Activated T-cell treated with anti-CD3 and anti-CD28 coated beads, Interleukin-2, amount 50 U/mL, for 4 hours (primary cell): ENCODE data around the gene MCM7. TPM values are rescaled to one million over a fixed set of nuclear protein-coding genes. Genes with fewer than 3 reads are reported as not detected.
A peak's percentile ranks its signal among the peaks of the same experiment; 100 is the strongest.

Experiments used
- ATAC-seq, 2 donors: fragments of 200-7000 bp; cut with Tn5 transposase; one replicate each; pipeline ENCODE4 v1.10.0; 2021
- DNase-seq: peaks from one replicate; pipeline ENCODE4 v3.0.0-alpha.2; 2020
- H3K27me3 Mint-ChIP-seq: one replicate; pipeline ENCODE4 v1.8.0; 2021; ENCODE audit warnings: low read depth, mixed read lengths
- H3K36me3 Mint-ChIP-seq: one replicate; pipeline ENCODE4 v1.8.0; 2022; ENCODE audit warnings: mixed read lengths; ENCODE audit not compliant: insufficient read depth
- H3K4me1 Mint-ChIP-seq: one replicate; pipeline ENCODE4 v1.8.0; 2021; ENCODE audit warnings: low read depth, mixed read lengths
- H3K4me3 Mint-ChIP-seq: one replicate; pipeline ENCODE4 v1.8.0; 2021; ENCODE audit warnings: mild to moderate bottlenecking, moderate library complexity, mixed read lengths
- H3K9me3 Mint-ChIP-seq: one replicate; pipeline ENCODE4 v1.8.0; 2021; ENCODE audit warnings: mixed read lengths
- total RNA-seq, 3 donors: library from RNA; stranded (reverse); gene quantifications; one replicate each; pipeline ENCODE4 v1.2.1, GENCODE V29; 2021

Gene MCM7
- total RNA-seq, 3 donors from 2014 or later: 471 to 592 (median 521) TPM

- H3K9me3 Mint-ChIP-seq: no peaks in the 10 kb centered on the region
- H3K4me1 Mint-ChIP-seq: peaks cover 26% of the 10 kb centered on the region
- H3K27me3 Mint-ChIP-seq: no peaks in the 10 kb centered on the region
- peak overlapping the region; percentile 24 for H3K4me3 Mint-ChIP-seq
- DNase-seq: no peak
- ATAC-seq: no peak
- peaks cover 38% of the 10 kb centered on the region for H3K36me3 Mint-ChIP-seq
Measured at GRCh38 chr7:100079024-100079560, 22.1 kb downstream of the MCM7 start.

- Mint-ChIP-seq H3K9me3 (peaks cover 4% of the 10 kb centered on the region), H3K4me3 (no peak overlapping the region), H3K4me1 (peaks cover 19% of the 10 kb centered on the region), H3K36me3 (peaks cover 51% of the 10 kb centered on the region), H3K27me3 (no peaks in the 10 kb centered on the region)
- no peak for DNase-seq
- no peak for ATAC-seq
Measured at GRCh38 chr7:100077205-100077604, 24.0 kb downstream of the MCM7 start.

- no peak for ATAC-seq
- peaks cover 14% of the 10 kb centered on the region for H3K9me3 Mint-ChIP-seq
- no peaks in the 10 kb centered on the region for H3K27me3 Mint-ChIP-seq
- peaks cover 12% of the 10 kb centered on the region for H3K4me1 Mint-ChIP-seq
- H3K4me3 Mint-ChIP-seq: no peak overlapping the region
- peaks cover 67% of the 10 kb centered on the region for H3K36me3 Mint-ChIP-seq
- no peak for DNase-seq
Measured at GRCh38 chr7:100075418-100075817, 25.8 kb downstream of the MCM7 start.

- Mint-ChIP-seq H3K36me3 (peaks cover 72% of the 10 kb centered on the region), H3K4me1 (peaks cover 8% of the 10 kb centered on the region), H3K27me3 (no peaks in the 10 kb centered on the region), H3K4me3 (no peak overlapping the region), H3K9me3 (peaks cover 14% of the 10 kb centered on the region)
- no peak for ATAC-seq
- no peak for DNase-seq
Measured at GRCh38 chr7:100074841-100075240, 26.4 kb downstream of the MCM7 start.

- H3K36me3 Mint-ChIP-seq: peaks cover 71% of the 10 kb centered on the region
- no peak for ATAC-seq
- no peak for DNase-seq
- no peaks in the 10 kb centered on the region for H3K27me3 Mint-ChIP-seq
- H3K4me1 Mint-ChIP-seq: no peaks in the 10 kb centered on the region
- no peak overlapping the region for H3K4me3 Mint-ChIP-seq
- H3K9me3 Mint-ChIP-seq: peaks cover 14% of the 10 kb centered on the region
Measured at GRCh38 chr7:100072462-100072861, 28.7 kb downstream of the MCM7 start.

- no peaks in the 10 kb centered on the region for H3K27me3 Mint-ChIP-seq
- DNase-seq: no peak
- H3K9me3 Mint-ChIP-seq: peaks cover 14% of the 10 kb centered on the region
- H3K36me3 Mint-ChIP-seq: peaks cover 62% of the 10 kb centered on the region
- H3K4me1 Mint-ChIP-seq: no peaks in the 10 kb centered on the region
- H3K4me3 Mint-ChIP-seq: no peak overlapping the region
- ATAC-seq: no peak
Measured at GRCh38 chr7:100071018-100071723, 30.0 kb downstream of the MCM7 start.

- no peak for DNase-seq
- peaks cover 14% of the 10 kb centered on the region for H3K9me3 Mint-ChIP-seq
- ATAC-seq: no peak
- no peak overlapping the region for H3K4me3 Mint-ChIP-seq
- no peaks in the 10 kb centered on the region for H3K4me1 Mint-ChIP-seq
- H3K36me3 Mint-ChIP-seq: peaks cover 51% of the 10 kb centered on the region
- no peaks in the 10 kb centered on the region for H3K27me3 Mint-ChIP-seq
Measured at GRCh38 chr7:100069991-100070390, 31.2 kb downstream of the MCM7 start.

GRCh38 chr7:100066953-100067352 is 34.2 kb downstream of the MCM7 start:
- ATAC-seq (no peak), DNase-seq (no peak)
- H3K4me1 Mint-ChIP-seq: no peaks in the 10 kb centered on the region
- no peak overlapping the region for H3K4me3 Mint-ChIP-seq
- H3K9me3 Mint-ChIP-seq: peaks cover 8% of the 10 kb centered on the region
- H3K36me3 Mint-ChIP-seq: peaks cover 43% of the 10 kb centered on the region
- no peaks in the 10 kb centered on the region for H3K27me3 Mint-ChIP-seq

GRCh38 chr7:100065452-100066186 is 35.6 kb downstream of the MCM7 start:
- DNase-seq (no peak), ATAC-seq (no peak)
- no peak overlapping the region for H3K4me3 Mint-ChIP-seq
- H3K9me3 Mint-ChIP-seq: no peaks in the 10 kb centered on the region
- peaks cover 34% of the 10 kb centered on the region for H3K36me3 Mint-ChIP-seq
- H3K27me3 Mint-ChIP-seq: no peaks in the 10 kb centered on the region
- no peaks in the 10 kb centered on the region for H3K4me1 Mint-ChIP-seq

- Mint-ChIP-seq H3K36me3 (peaks cover 25% of the 10 kb centered on the region), H3K27me3 (no peaks in the 10 kb centered on the region), H3K9me3 (no peaks in the 10 kb centered on the region), H3K4me1 (no peaks in the 10 kb centered on the region), H3K4me3 (no peak overlapping the region)
- no peak for ATAC-seq
- DNase-seq: no peak
Measured at GRCh38 chr7:100064162-100064561, 37.0 kb downstream of the MCM7 start.

- peaks cover 25% of the 10 kb centered on the region for H3K36me3 Mint-ChIP-seq
- no peak for DNase-seq
- no peak overlapping the region for H3K4me3 Mint-ChIP-seq
- ATAC-seq: no peak
- no peaks in the 10 kb centered on the region for H3K9me3 Mint-ChIP-seq
- no peaks in the 10 kb centered on the region for H3K27me3 Mint-ChIP-seq
- no peaks in the 10 kb centered on the region for H3K4me1 Mint-ChIP-seq
Measured at GRCh38 chr7:100063376-100063775, 37.8 kb downstream of the MCM7 start.

- H3K4me3 Mint-ChIP-seq: no peak overlapping the region
- ATAC-seq (no peak), DNase-seq (no peak)
- no peaks in the 10 kb centered on the region for H3K4me1 Mint-ChIP-seq
- peaks cover 27% of the 10 kb centered on the region for H3K36me3 Mint-ChIP-seq
- no peaks in the 10 kb centered on the region for H3K27me3 Mint-ChIP-seq
- no peaks in the 10 kb centered on the region for H3K9me3 Mint-ChIP-seq
Measured at GRCh38 chr7:100061518-100062193, 39.5 kb downstream of the MCM7 start.

GRCh38 chr7:100059251-100059739 is 41.9 kb downstream of the MCM7 start:
- Mint-ChIP-seq H3K36me3 (peaks cover 20% of the 10 kb centered on the region), H3K4me3 (no peak overlapping the region)
- no peak for ATAC-seq

GRCh38 chr7:100057006-100057405 is 44.2 kb downstream of the MCM7 start:
- no peak for ATAC-seq
- Mint-ChIP-seq H3K9me3 (no peaks in the 10 kb centered on the region), H3K4me1 (no peaks in the 10 kb centered on the region), H3K27me3 (no peaks in the 10 kb centered on the region), H3K36me3 (peaks cover 12% of the 10 kb centered on the region), H3K4me3 (no peak overlapping the region)
- DNase-seq: no peak

More at GRCh38 chr7:100059251-100059739, 41.9 kb downstream of the MCM7 start:
- Mint-ChIP-seq H3K9me3 (no peaks in the 10 kb centered on the region), H3K27me3 (no peaks in the 10 kb centered on the region), H3K4me1 (no peaks in the 10 kb centered on the region)
- DNase-seq: no peak
